MCF 10A (cell line): Measurements from ENCODE around the gene CCDC78. TPM values are rescaled to one million over a fixed set of nuclear protein-coding genes. Genes with fewer than 3 reads are reported as not detected.

ENCODE experiments used
- BruUV-seq: library from RNA; stranded (reverse); fragments of 400-500 nt; replicated peaks from 2 replicates; lab custom pipeline; 2021; lab: Mats Ljungman, UMichigan
- CTCF ChIA-PET: fragments of 300-600 bp; sonication (Branson Sonifier 250); formaldehyde crosslinking; extraction: SDS; loops from one replicate; lab custom pipeline; 2021; ENCODE audit warnings: antibody characterized with exemption, inconsistent platforms; lab: Yijun Ruan, JAX
- POLR2A ChIA-PET: fragments of 300-600, 350-650 bp; sonication (Branson Sonifier 250); formaldehyde crosslinking; extraction: SDS; loops from one replicate; lab custom pipeline; 2020; ENCODE audit warnings: antibody characterized with exemption, inconsistent platforms; lab: Yijun Ruan, JAX
- DNase-seq: peaks from one replicate; pipeline ENCODE4 v3.0.0-alpha.2; 2018; ENCODE audit not compliant: unreplicated experiment
- H3K27ac Mint-ChIP-seq: one replicate; pipeline ENCODE4 v1.8.0; 2022; ENCODE audit warnings: mild to moderate bottlenecking, low read depth, mixed read lengths; ENCODE audit not compliant: unreplicated experiment
- H3K27me3 Mint-ChIP-seq: one replicate; pipeline ENCODE4 v1.8.0; 2022; ENCODE audit warnings: mixed read lengths; ENCODE audit not compliant: insufficient read depth, unreplicated experiment
- H3K36me3 Mint-ChIP-seq: one replicate; pipeline ENCODE4 v1.8.0; 2022; ENCODE audit warnings: mild to moderate bottlenecking, moderate library complexity, mixed read lengths; ENCODE audit not compliant: insufficient read depth, unreplicated experiment
- H3K4me1 Mint-ChIP-seq: one replicate; pipeline ENCODE4 v1.8.0; 2022; ENCODE audit warnings: mixed read lengths; ENCODE audit not compliant: insufficient read depth, unreplicated experiment
- H3K4me3 Mint-ChIP-seq: one replicate; pipeline ENCODE4 v1.8.0; 2022; ENCODE audit warnings: mild to moderate bottlenecking, moderate library complexity, mixed read lengths; ENCODE audit not compliant: unreplicated experiment
- H3K9me3 Mint-ChIP-seq: one replicate; pipeline ENCODE4 v1.8.0; 2022; ENCODE audit warnings: mixed read lengths; ENCODE audit not compliant: unreplicated experiment
- intact Hi-C: fragments of 100-400 bp; cut with micrococcal nuclease; formaldehyde crosslinking; loops from 2 replicates; pipeline ENCODE4 v1.14.1; 2022
- total RNA-seq: library from RNA; stranded (reverse); gene quantifications from 2 replicates; pipeline ENCODE4 v1.2.3, GENCODE V29; 2022
- TF ChIP-seq, protein P1 (sequence below): fragments of 200-600 bp; IDR thresholded peaks from one replicate; pipeline ENCODE4 v1.8.0; 2022; ENCODE audit warnings: antibody characterized with exemption, mild to moderate bottlenecking; ENCODE audit not compliant: unreplicated experiment

CCDC78 gene
- total RNA-seq, 1 experiment from 2014 or later: 6.0 TPM

DNA sequence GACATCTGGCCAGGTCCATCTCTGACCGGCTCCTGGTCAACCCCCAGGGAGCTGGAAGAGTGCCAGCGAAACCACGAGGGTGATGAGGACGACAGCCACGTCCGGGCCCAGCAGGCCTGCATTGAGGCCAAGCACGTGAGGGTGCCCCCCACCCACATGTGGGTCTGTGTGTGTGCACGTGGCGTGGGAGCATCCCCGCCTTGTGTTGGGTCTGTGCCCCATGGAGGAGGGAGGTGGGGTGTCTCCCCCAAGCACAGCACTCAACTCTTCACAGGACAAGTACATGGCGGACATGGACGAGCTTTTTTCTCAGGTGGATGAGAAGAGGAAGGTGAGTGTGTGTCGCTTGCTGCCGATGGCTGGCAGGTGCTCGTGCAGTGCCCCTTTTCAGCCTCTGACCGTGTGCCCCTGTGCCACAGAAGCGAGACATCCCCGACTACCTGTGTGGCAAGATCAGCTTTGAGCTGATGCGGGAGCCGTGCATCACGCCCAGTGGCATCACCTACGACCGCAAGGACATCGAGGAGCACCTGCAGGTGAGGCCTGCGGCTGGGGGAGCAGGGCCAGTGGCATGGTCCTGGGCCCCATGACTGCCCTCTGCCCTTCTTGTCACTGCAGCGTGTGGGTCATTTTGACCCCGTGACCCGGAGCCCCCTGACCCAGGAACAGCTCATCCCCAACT lies 44.4 kb downstream of the CCDC78 start:
- TF ChIP-seq, protein P1, sequence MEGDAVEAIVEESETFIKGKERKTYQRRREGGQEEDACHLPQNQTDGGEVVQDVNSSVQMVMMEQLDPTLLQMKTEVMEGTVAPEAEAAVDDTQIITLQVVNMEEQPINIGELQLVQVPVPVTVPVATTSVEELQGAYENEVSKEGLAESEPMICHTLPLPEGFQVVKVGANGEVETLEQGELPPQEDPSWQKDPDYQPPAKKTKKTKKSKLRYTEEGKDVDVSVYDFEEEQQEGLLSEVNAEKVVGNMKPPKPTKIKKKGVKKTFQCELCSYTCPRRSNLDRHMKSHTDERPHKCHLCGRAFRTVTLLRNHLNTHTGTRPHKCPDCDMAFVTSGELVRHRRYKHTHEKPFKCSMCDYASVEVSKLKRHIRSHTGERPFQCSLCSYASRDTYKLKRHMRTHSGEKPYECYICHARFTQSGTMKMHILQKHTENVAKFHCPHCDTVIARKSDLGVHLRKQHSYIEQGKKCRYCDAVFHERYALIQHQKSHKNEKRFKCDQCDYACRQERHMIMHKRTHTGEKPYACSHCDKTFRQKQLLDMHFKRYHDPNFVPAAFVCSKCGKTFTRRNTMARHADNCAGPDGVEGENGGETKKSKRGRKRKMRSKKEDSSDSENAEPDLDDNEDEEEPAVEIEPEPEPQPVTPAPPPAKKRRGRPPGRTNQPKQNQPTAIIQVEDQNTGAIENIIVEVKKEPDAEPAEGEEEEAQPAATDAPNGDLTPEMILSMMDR: no peak
- peak overlapping the region; percentile 76 for H3K4me3 Mint-ChIP-seq
- peak; percentile 42 for DNase-seq
- H3K36me3 Mint-ChIP-seq: peaks cover 59% of the 10 kb centered on the region
- H3K27me3 Mint-ChIP-seq: no peaks in the 10 kb centered on the region
- peaks cover 6% of the 10 kb centered on the region for H3K4me1 Mint-ChIP-seq
- intact Hi-C loops: no loop called here
- ChIA-PET CTCF (interaction anchor here (1.0 to 1.8 kb wide), 3 partner anchors 14 to 31 kb away, joined by 4 to 9 read pairs (median 5); partner anchors contain the start of gene RHOT2), POLR2A (interaction anchor here (0.6 to 3.9 kb wide), 18 partner anchors 8 to 155 kb away, joined by 3 to 32 read pairs (median 7); partner anchors contain the start of genes ANTKMT, CAPN15, CCDC78 and FBXL16)
- peak overlapping the region; percentile 57 for H3K27ac Mint-ChIP-seq
- H3K9me3 Mint-ChIP-seq: no peaks in the 10 kb centered on the region
- TSS peak; percentile 76 for BruUV-seq

DNA sequence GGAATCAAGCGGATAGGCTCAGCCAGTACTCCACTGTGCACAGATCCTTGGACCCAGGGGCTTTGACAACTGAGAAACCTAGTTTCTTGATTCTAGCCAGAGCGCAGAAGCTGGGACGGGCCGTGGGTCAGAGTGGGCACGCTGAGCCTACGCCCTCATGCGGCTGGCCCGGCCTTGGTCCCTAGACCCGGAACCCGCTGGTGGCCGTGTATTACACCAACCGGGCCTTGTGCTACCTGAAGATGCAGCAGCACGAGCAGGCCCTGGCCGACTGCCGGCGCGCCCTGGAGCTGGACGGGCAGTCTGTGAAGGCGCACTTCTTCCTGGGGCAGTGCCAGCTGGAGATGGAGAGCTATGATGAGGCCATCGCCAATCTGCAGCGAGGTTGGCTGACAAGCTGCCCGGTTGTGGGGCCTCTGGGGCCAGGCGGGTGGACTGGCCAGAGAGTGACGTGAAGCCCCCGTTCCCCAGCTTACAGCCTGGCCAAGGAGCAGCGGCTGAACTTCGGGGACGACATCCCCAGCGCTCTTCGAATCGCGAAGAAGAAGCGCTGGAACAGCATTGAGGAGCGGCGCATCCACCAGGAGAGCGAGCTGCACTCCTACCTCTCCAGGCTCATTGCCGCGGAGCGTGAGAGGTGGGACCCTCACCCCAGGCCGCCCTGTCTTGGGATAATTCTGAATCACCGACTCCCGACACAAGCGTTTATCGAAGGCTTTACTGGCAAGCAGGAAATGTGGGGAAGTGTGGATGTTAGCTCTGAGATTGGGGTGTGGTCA lies 45.1 kb downstream of the CCDC78 start:
- ChIA-PET POLR2A (interaction anchor here (0.6 to 3.9 kb wide), 20 partner anchors 9 to 154 kb away, joined by 3 to 32 read pairs (median 6); partner anchors contain the start of genes ANTKMT, CAPN15, CCDC78 and FBXL16), CTCF (interaction anchor here (0.6 to 1.8 kb wide), 4 partner anchors 13 to 103 kb away, joined by 3 to 9 read pairs (median 4); partner anchors contain the start of gene RHOT2)
- TF ChIP-seq, protein P1: no peak
- Mint-ChIP-seq H3K36me3 (peaks cover 53% of the 10 kb centered on the region), H3K4me3 (peak overlapping the region; percentile 76), H3K27me3 (no peaks in the 10 kb centered on the region), H3K9me3 (no peaks in the 10 kb centered on the region), H3K27ac (peak overlapping the region; percentile 57), H3K4me1 (peaks cover 6% of the 10 kb centered on the region)
- intact Hi-C loops: no loop called here
- BruUV-seq: no TSS peak
- peak; percentile 61 for DNase-seq

DNA sequence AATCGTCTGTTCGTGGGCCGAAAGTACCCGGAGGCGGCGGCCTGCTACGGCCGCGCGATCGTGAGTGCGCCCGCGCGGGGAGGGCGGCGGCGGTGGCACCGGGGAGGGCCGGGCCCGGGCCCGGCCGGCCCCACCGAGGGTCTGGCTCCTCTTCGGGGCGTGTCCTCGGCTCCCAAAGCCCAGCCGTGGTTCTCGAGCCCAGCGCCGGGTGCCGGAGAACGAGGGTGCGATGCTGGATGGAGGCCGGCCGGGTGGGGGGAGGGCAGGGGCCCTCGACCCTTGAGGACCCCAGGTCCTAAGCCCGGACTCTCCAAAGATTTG lies 45.7 kb downstream of the CCDC78 start:
- Mint-ChIP-seq H3K27me3 (no peaks in the 10 kb centered on the region), H3K36me3 (peaks cover 56% of the 10 kb centered on the region)
- no peak for DNase-seq

More for the DNA sequence above, 45.7 kb downstream of the CCDC78 start:
- POLR2A ChIA-PET: interaction anchor here (0.7 to 3.9 kb wide), 19 partner anchors 9 to 747 kb away, joined by 3 to 32 read pairs (median 6); partner anchors contain the start of genes ANTKMT, CAPN15, CCDC78 and FBXL16
- CTCF ChIA-PET: interaction anchor here (0.6 to 1.8 kb wide), 3 partner anchors 13 to 257 kb away, joined by 3 to 9 read pairs (median 4); partner anchors contain the start of gene RHOT2
- BruUV-seq: no TSS peak
- H3K9me3 Mint-ChIP-seq: no peaks in the 10 kb centered on the region
- H3K4me1 Mint-ChIP-seq: no peaks in the 10 kb centered on the region
- H3K4me3 Mint-ChIP-seq: peak overlapping the region; percentile 76
- TF ChIP-seq, protein P1: no peak
- H3K27ac Mint-ChIP-seq: no peak overlapping the region
- intact Hi-C loops: no loop called here
